Upper lobe of right lung (tissue), 1 donor: ENCODE data around the gene ARCN1. TPM values are rescaled to one million over a fixed set of nuclear protein-coding genes. Genes with fewer than 3 reads are reported as not detected.

Source experiments
- ATAC-seq: fragments of 200-7000 bp; cut with Tn5 transposase; one replicate; pipeline ENCODE4 v1.9.1; 2020; ENCODE audit warnings: mild to moderate bottlenecking, moderate library complexity
- DNase-seq: peaks from one replicate; pipeline ENCODE4 v3.0.0-alpha.2; 2020
- H3K27ac ChIP-seq: fragments of 200-600 bp; one replicate; pipeline ENCODE4 v1.8.0; 2022
- H3K27me3 ChIP-seq: fragments of 200-600 bp; one replicate; pipeline ENCODE4 v1.8.0; 2022; ENCODE audit warnings: mild to moderate bottlenecking
- H3K36me3 ChIP-seq: fragments of 200-600 bp; one replicate; pipeline ENCODE4 v1.8.0; 2022
- H3K4me1 ChIP-seq: fragments of 200-600 bp; one replicate; pipeline ENCODE4 v1.8.0; 2022
- H3K4me3 ChIP-seq: fragments of 200-600 bp; one replicate; pipeline ENCODE4 v1.8.0; 2022; ENCODE audit warnings: mild to moderate bottlenecking
- H3K9me3 ChIP-seq: fragments of 200-600 bp; one replicate; pipeline ENCODE4 v1.8.0; 2022
- intact Hi-C: fragments of 100-400 bp; cut with DNase I; formaldehyde crosslinking; loops from one replicate; pipeline ENCODE4 v1.11.0; 2022
- total RNA-seq: library from RNA; stranded (reverse); fragmentation: NEBNext Ultra II Directional; extraction: Animal tissue kit (Norgen Biotek cat#: 25700); gene quantifications from one replicate; pipeline ENCODE4 v1.2.1, GENCODE V29; 2021
- TF ChIP-seq, protein P1 (sequence below): fragments of 200-600 bp; IDR thresholded peaks from one replicate; pipeline ENCODE4 v1.8.0; 2022; ENCODE audit warnings: antibody characterized with exemption
- donor health status: DM: no; HTN: yes; CAD: no; lungs with severe emphysema.

The ARCN1 gene
- total RNA-seq, 1 donor from 2014 or later, result 120 TPM

DNA sequence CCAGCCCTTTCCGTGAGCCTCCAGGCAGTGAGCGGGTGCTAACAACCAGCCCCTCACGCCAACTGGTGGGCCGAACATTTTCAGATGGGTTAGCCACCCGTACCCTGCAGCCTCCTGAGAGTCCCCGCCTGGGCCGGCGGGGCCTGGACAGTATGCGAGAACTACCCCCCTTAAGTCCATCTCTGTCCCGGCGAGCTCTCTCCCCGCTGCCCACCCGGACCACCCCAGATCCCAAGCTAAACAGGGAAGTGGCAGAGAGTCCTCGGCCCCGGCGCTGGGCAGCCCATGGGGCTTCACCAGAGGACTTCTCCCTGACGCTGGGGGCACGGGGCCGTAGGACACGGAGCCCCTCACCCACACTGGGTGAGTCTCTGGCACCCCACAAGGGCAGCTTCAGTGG, 55.8 kb downstream of the ARCN1 start:
- Histone ChIP-seq H3K9me3 (no peaks in the 10 kb centered on the region), H3K4me1 (peaks cover 32% of the 10 kb centered on the region), H3K36me3 (peaks cover 65% of the 10 kb centered on the region), H3K27me3 (no peaks in the 10 kb centered on the region), H3K27ac (no peak overlapping the region), H3K4me3 (no peak overlapping the region)
- ATAC-seq (no peak), DNase-seq (no peak)
- TF ChIP-seq, protein P1, sequence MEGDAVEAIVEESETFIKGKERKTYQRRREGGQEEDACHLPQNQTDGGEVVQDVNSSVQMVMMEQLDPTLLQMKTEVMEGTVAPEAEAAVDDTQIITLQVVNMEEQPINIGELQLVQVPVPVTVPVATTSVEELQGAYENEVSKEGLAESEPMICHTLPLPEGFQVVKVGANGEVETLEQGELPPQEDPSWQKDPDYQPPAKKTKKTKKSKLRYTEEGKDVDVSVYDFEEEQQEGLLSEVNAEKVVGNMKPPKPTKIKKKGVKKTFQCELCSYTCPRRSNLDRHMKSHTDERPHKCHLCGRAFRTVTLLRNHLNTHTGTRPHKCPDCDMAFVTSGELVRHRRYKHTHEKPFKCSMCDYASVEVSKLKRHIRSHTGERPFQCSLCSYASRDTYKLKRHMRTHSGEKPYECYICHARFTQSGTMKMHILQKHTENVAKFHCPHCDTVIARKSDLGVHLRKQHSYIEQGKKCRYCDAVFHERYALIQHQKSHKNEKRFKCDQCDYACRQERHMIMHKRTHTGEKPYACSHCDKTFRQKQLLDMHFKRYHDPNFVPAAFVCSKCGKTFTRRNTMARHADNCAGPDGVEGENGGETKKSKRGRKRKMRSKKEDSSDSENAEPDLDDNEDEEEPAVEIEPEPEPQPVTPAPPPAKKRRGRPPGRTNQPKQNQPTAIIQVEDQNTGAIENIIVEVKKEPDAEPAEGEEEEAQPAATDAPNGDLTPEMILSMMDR, result no peak
- intact Hi-C loops, result no loop called here

DNA sequence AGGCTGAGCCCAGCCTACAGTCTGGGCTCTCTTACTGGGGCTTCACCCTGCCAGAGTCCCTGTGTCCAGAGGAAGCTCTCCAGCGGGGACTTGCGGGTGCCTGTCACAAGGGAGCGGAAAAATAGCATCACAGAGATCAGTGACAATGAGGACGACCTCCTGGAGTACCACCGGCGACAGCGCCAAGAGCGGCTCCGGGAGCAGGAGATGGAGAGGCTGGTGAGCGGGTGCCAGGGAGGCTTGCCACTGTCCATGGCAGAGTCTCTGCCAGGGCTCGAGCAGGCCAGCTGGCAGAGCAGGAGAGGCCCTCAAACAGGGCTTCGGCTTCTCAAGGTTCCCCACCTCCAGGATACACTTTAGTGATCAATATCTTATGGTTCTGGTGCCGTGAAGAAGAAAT, 56.2 kb downstream of the ARCN1 start:
- intact Hi-C loops, result no loop called here
- Histone ChIP-seq H3K27ac (no peak overlapping the region), H3K9me3 (no peaks in the 10 kb centered on the region), H3K36me3 (peaks cover 65% of the 10 kb centered on the region), H3K4me3 (no peak overlapping the region), H3K27me3 (no peaks in the 10 kb centered on the region), H3K4me1 (peaks cover 28% of the 10 kb centered on the region)
- ATAC-seq, result no peak
- no peak for DNase-seq
- TF ChIP-seq, protein P1, result no peak

DNA sequence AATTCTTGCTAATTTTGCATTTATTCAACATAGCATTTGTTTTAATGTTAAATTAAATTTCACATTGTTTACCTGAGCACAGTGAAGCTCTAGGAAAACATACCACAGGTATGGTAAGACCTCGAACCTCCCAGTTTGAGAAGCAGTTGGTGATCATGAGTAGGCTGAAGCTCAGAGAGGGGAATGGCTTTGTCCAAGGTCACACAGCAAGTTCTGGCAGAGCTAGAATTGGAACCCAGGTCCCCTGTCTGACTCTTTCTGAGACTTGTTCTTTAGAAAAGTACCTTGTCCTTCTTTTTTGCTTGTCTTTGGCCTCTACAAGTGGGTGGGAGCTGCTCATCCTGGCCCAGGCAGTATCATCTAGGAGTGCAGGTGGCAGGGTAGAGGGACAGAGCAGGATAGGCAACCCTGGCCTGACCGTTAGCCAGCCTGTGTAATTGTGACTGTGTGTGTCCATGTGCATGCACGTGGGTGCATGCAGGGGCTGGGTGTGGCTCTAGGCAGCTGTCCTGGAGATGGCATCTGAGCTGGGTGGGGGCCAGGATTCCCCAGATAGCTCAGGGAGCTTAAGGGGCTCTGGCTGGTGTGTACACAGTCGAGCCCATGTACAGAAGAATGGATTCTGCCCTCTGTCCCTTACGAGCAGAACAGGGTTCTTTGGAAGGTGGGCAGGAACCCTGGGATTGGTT, 56.8 kb downstream of the ARCN1 start:
- H3K27me3 ChIP-seq, result no peaks in the 10 kb centered on the region

DNA sequence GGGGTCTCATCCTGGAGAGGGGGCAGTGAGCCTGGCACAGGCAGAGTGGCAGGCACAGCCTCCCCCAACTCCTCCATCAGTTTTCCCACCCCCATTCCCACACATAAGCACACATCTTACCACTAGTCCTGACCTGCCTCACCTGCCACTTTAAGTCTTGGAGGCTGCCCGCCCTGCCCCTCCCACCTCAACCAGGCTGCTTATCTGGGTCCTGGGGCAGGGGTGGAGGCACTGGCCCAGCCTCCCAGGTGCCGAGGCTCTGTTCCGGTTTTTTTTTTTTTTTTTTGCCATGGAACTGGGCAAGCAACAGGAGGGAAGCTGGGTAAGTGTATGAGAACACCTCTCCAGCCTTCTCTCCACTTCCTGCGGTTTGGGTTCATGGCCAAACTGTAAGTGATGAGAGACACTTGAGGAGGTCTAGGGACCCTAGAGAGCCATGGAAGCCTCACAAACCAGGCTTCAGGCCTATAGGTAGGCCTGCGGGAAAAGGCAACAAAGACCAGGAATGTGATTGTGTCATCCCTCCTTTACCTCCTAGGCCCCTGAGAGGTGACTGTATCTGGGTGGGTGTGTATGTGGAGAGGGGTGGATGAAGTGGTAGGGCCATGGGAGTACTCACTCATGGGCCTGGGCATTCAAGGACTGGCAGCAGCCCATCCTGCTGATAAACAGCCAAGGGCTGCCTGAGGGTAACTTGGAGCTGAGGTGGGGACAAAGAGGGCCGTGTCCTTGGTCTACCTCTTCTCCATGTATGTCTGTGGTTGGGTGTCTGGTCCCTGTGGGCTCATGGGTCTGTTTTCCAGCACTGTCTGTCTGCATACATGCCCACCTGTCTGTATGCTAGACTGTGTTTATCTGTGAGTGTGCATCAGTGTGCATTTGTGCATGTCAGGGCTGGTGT, 57.8 kb downstream of the ARCN1 start:
- peaks cover 61% of the 10 kb centered on the region for H3K36me3 ChIP-seq
- H3K4me1 ChIP-seq, result peaks cover 37% of the 10 kb centered on the region
- H3K9me3 ChIP-seq, result no peaks in the 10 kb centered on the region
- TF ChIP-seq, protein P1, result no peak
- intact Hi-C loops, result no loop called here
- peak; percentile 67 for ATAC-seq
- no peak overlapping the region for H3K4me3 ChIP-seq
- H3K27ac ChIP-seq, result no peak overlapping the region
- no peaks in the 10 kb centered on the region for H3K27me3 ChIP-seq
- no peak for DNase-seq

More for the DNA sequence above, 56.8 kb downstream of the ARCN1 start:
- H3K9me3 ChIP-seq, result no peaks in the 10 kb centered on the region
- H3K36me3 ChIP-seq, result peaks cover 65% of the 10 kb centered on the region
- H3K4me3 ChIP-seq, result no peak overlapping the region
- TF ChIP-seq, protein P1, result no peak
- intact Hi-C loops, result no loop called here
- DNase-seq, result no peak
- peaks cover 27% of the 10 kb centered on the region for H3K4me1 ChIP-seq
- H3K27ac ChIP-seq, result no peak overlapping the region
- ATAC-seq, result no peak

DNA sequence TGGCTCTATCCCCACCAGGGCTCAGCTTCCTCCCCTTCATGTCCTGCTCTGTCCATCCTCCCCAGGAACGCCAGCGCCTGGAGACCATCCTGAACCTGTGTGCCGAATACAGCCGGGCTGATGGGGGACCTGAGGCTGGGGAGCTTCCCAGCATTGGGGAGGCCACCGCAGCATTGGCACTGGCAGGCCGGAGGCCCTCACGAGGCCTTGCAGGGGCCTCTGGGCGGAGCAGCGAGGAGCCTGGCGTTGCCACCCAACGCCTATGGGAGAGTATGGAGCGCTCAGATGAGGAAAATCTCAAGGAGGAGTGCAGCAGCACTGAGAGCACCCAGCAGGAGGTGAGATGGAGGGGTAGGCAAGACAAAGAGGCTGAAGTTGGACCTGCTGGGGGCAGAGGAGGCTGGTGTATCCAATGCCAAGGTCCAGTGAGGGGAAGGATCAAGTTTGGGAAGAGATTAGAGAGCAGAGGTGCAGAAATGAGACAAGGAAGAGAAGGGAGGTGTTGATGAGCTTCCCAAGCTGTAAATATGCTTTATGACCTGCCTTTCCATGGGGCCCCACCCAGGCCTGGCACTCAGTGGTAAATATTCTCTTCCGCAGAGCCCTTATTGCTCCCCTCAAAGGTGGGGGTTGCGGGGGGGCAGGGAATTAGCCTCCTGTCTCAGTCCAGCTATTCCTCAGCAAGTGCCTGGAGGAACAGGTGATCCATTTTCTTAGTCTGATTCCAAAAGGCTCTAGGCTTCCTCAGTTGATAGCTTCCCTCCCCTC, 59.1 kb downstream of the ARCN1 start:
- Histone ChIP-seq H3K36me3 (peaks cover 60% of the 10 kb centered on the region), H3K4me3 (no peak overlapping the region), H3K27me3 (no peaks in the 10 kb centered on the region), H3K9me3 (no peaks in the 10 kb centered on the region), H3K27ac (no peak overlapping the region), H3K4me1 (peaks cover 36% of the 10 kb centered on the region)
- ATAC-seq (no peak), DNase-seq (no peak)
- intact Hi-C loops, result no loop called here
- TF ChIP-seq, protein P1, result no peak
